PFSK-1 (cell line): ENCODE results near the gene APBB2.

Source experiments
- FOXP2 ChIP-seq: optimal IDR thresholded peaks from 2 replicates; pipeline ENCODE3; 2011; ENCODE audit warnings: borderline replicate concordance, control low read depth, inconsistent platforms; ENCODE audit not compliant: insufficient read depth; ENCODE audit errors: extremely low read length, extremely low read depth
- POLR2AphosphoS5 ChIP-seq: IDR thresholded peaks from 2 replicates; pipeline ENCODE4 v1.6.1; 2012; ENCODE audit warnings: low read depth, mild to moderate bottlenecking, control low read depth, low read length, moderate library complexity
- TAF1 ChIP-seq: IDR thresholded peaks from 2 replicates; pipeline ENCODE4 v1.6.1; 2012; ENCODE audit warnings: low read length, control low read depth, borderline replicate concordance; ENCODE audit not compliant: insufficient read depth
- TF ChIP-seq, protein P1 (sequence below), 2 experiments: IDR thresholded peaks; 2 replicates each; pipeline versions ENCODE4 v1.6.1 to v1.8.0; 2011 to 2012; ENCODE audit warnings: low read depth in 2 of 2, low read length in 2 of 2, control low read depth in 1 of 2, inconsistent platforms in 1 of 2, mild to moderate bottlenecking in 1 of 2, moderate library complexity in 1 of 2; ENCODE audit not compliant: insufficient read depth in 1 of 2

DNA sequence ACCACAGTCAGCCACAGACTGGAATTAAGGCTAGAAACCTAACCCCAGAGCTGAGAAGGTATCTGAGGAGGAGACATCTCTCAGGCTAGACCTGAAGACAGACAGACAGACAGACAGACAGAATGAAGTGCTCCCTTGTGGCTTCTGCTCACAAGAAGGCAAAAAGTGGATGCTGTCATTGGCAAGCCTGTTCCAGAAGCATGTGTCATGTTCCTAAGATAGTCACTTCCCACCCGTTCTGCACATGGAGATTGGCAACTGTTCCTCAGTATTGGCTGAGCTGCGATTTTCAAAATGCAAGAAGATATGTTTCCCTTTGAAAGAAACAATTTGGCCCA lies 298.2 kb downstream of the APBB2 start:
- TF ChIP-seq, protein P1, sequence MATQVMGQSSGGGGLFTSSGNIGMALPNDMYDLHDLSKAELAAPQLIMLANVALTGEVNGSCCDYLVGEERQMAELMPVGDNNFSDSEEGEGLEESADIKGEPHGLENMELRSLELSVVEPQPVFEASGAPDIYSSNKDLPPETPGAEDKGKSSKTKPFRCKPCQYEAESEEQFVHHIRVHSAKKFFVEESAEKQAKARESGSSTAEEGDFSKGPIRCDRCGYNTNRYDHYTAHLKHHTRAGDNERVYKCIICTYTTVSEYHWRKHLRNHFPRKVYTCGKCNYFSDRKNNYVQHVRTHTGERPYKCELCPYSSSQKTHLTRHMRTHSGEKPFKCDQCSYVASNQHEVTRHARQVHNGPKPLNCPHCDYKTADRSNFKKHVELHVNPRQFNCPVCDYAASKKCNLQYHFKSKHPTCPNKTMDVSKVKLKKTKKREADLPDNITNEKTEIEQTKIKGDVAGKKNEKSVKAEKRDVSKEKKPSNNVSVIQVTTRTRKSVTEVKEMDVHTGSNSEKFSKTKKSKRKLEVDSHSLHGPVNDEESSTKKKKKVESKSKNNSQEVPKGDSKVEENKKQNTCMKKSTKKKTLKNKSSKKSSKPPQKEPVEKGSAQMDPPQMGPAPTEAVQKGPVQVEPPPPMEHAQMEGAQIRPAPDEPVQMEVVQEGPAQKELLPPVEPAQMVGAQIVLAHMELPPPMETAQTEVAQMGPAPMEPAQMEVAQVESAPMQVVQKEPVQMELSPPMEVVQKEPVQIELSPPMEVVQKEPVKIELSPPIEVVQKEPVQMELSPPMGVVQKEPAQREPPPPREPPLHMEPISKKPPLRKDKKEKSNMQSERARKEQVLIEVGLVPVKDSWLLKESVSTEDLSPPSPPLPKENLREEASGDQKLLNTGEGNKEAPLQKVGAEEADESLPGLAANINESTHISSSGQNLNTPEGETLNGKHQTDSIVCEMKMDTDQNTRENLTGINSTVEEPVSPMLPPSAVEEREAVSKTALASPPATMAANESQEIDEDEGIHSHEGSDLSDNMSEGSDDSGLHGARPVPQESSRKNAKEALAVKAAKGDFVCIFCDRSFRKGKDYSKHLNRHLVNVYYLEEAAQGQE (IDR thresholded peaks at IDR 0.05; ENCODE audit: insufficient read depth in 1 of 2, low read depth in 2 of 2, low read length in 2 of 2) = no peak
- TF ChIP-seq TAF1 (no peak), POLR2AphosphoS5 (no peak), FOXP2 (no peak)
